ENCODE results near the gene EVA1A.
A peak's percentile ranks its signal among the peaks of the same experiment; 100 is the strongest.
"Not testable (repeated sequence)": the region's sequence is repeated elsewhere in the genome, so short reads cannot be mapped to it uniquely, and the experiment has no call there.

EVA1A gene

DNA sequence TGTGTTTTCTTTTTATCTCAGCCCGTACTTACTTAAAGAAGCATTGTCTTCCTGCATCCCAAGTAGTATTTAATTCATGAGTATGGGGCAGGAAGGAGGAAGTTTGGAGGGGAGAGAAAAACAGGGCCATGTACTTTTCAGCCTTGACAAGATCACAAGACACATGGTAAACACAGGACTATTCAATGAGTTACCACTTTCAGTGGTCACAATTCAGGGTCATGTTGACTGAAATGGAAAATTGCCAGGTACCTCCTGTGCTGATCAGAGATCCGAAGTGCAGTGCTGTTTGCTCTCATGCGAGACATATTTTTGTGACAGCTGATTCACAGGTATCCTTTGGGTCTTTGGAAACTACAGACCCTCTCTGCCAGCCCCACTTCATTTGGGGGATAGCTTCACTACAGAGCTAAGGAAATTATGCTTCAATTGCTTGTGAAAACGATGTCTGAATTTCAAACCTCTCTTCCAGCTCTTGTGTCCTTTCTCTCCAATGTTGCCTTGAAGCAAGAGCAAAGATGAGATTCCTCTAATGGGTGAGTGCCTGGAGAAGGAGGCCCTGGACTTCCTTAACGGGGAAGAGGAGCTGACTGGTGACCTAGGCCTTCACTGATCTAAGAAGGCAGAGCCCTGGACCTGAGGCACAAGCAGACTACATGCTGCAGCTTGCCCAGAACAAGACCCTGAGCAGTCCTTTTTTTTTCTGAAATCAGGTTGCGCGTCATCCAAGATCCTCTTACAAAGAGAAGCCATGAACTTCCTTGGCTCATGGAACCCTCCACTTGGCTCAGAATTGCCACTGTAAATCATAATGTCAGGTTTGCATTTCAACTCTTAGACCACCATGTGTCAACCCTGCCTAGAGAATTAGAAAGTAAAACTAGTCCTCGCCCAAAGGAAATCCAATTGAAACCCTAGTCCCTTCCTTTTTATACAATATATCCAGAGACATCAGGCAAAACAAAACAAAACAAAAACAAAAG, 44.1 kb downstream of the EVA1A start:
- DNase-seq = no peak

DNA sequence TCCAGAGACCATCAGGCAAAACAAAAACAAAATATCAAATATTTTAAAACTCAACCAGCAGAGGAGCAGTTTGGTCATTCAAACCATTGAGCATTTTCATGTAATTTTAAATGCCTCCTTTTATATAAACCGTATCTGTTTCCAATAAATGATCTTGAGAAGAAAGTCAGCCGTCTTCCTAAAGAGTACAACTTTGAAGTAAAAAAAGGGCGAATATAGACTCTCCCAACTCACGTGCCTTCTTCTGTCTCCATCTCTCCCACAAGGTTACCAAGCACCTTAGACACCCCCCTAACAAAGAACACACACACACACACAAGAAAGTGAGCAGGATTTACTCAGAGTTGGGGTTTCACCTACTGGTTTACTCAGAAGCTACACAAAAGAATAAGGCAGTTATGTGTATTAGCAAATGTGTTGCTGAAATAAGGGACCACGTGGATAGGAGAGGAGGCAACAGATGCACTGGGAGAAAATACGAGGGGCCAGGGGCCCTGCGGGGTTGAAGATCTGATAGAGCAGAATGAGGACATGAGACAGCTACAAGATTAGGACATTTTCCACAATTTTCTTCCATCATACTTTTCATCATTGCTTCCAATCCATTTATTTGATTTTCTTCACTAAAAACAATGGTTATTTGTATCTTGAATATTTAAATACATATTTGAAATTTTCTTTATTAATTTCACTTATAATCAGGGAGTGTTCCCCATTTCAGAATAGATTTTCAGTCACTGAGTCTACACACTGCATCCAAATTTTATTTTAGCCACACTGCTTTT, 45.0 kb downstream of the EVA1A start:
- no peak for DNase-seq

DNA sequence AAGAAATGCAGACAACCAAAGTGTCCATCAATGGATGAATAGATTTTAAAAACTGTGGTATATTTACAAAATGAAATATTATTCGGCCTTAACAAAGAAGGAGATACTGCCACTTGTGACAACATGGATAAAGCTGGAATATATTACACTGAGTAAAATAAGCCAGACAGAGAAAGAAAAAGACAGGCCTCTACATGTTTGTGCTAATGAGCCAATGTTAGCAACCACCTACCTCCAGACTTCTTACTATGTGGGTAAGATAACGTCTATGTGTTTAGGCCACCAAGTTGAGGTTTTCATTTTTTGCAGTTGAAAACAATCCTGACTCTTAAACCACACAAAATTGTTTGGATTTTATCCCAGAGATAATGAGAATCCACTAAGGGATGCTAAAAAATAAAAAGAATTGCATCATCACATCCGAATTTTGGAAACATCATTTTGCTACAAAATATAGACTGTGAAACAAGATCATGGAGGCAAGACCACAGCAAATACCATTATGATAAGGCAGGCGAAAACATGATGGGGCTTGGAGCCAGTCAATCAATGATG, 47.0 kb downstream of the EVA1A start:
- DNase-seq = peak; percentile 26

DNA sequence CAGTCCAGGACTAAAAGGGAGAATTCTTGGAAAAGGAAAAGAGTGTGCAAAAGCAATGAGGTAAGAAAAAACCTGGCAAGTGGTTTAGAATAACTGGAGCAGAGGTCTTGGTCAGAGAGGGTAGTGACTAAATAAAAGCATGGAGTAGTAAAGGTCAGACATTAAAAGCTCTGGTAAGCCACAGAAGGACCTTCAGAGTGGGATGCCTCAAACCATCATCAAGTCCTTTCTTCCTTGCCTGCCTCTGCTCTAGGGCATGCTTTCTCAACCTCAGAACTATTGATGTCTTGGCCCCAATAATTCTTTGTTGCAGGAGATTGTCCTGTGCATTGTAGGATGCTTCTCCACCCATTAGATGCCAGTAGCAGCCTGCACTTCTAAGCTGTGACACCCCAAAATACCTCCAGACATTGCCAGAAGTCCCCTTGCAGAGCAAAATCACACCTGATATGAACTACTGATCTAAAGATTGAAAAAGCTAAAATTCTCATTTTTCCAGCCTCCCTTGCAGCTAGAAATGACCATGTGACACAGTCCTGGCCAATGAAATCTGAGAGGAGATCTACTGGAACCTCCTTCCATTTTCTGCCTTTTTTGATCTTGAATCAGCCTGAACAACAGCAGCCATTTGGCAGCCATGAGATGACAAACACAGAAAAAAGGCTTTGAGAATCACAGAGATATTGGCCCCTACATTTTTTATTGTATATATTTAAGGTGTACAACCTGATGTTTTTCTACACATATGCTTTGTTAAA, 48.1 kb downstream of the EVA1A start:
- no peak for DNase-seq

DNA sequence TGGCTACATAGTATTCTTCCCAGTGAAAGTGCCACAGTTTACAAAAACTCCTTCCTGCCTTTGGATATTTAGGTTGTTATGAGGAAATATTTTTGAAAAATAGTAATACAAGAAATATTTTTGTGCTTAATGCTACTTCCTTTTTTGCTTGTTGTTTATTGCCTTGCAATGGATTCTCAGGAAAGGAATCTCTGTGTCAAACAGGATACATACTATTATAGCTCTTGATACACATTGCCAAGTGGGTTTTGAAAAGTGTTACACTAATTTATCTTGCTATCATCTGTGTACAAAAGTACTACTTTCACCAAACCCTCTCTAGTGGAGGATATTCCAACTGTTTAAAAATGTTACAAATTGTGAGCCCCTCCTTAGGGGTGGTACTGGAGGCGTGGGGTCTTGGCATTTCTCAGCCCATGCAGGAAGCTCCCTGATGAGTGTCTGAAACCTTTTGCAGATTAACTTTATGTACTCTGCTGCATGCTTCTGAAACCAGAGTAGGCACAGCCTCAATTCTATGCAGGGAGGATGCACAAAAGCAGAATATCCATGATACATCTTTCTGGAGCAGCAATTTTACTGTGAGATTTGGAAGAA, 54.5 kb downstream of the EVA1A start:
- DNase-seq = no peak

DNA sequence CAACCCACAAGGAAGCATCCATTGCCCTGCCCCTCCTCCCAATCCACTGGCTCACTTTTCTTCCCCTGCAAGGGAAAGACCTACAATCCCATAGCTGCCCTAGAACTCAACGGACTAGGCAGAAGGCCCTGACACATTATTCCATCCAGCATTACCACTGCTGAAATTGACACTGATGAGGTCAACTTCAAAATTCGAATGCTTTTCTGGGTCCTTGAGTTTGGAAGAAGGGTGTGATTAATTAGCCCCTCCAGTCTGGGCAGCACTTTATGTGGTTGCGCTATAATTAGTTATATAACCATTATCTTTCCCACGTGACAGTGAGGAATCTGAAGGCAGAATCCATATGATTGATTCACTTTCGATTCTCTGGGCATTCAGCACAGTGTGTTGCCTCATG, 55.7 kb downstream of the EVA1A start:
- no peak for DNase-seq

DNA sequence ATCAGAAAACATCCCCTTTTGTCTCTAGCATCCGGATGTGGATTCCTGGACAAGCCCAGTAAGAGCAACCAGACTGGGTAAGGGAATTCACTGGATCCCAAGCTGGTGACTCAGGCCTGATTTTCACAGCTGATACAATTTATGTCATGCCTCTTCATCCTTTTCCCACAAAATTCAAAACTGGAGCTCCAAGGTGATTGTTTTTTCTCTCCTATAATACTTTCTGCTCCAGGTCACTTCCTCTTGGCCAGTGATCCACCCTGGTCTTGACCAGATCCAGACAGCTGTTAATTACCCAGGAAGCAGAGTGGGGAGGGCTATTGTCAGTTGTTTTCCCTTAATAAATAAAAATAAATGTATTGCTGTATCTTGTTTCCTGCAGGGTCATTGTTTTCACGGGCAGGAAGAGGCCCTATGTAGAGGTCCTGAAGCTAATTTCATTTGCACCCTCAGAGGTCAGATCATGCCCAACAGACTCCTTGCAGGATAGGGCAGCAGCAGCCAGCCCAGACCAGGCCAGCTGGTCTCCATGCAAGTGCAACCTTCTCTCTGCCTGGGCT, 57.6 kb downstream of the EVA1A start:
- DNase-seq = peak; percentile 83

DNA sequence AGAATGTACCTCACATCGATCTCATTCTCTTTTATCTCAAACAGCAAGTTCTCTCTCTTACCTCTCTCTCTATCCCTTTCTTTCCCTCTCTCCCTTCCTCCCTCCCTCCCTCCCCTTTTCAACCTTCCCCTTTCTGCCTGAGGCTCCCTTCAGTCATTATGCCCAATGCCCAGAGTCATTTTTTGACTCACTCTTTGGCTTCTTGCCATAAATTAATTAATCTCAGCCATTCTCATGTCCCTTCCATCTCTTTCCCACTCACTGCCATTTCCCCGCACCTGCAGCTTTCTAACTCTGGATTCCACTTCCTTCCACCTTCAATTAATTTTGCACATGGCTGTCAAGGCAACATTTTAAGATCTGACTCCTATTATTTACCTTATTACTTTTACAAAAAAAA, 60.1 kb downstream of the EVA1A start:
- peak; percentile 67 for DNase-seq

DNA sequence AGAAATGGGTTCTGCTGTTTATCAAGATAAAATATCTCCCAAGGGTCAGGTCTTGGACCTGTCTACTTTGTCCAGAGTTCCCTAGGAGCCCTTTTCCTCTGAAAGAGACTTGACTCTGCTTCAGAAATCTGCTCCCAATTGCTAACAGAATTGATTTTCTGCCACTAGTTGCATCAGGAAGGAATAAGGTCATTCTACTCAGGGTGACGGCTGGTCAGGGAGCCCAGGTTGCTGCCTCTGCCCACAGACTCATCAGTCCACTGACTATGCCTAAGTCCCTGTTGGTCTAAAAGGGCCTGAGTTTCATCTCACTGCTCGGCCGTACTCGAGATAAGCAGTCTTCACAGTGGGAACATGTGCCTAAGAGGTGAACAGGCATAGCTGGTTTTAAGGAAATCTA, 61.2 kb downstream of the EVA1A start:
- no peak for DNase-seq

DNA sequence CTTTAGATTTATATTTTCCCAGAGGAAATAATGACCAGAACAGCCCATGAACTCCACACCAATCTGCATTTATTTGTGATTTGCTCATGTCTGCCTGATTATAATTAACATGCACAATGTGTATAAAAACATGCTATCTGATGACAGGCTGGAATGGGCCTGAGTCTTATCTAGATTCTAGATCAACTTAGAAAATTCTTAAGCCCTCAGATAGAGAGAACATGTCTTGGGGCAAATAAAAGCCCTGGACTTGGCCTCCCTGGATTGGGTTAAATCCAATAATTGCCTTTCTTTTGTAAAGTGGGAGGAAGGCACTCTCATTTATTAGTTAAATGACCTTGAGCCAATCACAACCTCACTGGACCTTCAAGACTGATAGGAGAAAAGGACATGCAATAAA, 61.8 kb downstream of the EVA1A start:
- DNase-seq = peak; percentile 44

DNA sequence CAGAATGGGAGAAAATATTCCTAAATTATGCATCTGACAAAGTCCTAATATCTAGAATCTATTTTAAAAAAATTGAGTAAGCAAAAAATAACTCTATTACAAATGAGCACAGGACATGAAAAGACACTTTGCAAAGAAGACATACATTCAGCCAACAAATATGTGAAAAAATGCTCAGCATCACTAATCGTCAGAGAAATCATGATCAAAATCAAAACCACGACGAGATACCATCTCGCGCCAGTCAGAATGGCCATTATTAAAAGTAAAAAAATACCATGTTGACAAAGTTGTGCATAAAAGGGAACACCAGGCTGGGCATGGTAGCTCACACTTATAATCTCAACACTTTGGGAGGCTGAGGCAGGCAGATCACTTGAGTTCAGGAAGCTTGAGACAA, 63.5 kb downstream of the EVA1A start:
- peak; percentile 39 for DNase-seq

DNA sequence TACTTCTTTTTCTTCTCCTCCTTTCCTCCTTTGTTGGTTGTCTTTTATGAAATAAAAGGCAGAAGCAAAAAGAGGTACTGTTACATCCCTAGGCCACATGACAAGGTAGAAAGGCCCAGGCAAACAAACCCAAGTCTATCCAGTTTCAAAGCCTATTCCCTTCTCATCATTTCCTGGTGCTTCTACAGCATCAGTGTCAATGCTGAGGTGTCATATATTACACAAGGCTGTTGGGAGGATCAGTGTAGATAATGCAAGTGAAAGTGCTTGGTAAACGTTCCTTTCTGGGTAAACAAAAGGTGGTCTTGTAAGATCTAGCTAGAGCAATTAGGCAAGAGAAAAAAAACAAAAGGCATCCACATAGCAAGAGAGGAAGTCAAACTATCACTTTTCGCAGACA, 64.9 kb downstream of the EVA1A start:
- DNase-seq = no peak

DNA sequence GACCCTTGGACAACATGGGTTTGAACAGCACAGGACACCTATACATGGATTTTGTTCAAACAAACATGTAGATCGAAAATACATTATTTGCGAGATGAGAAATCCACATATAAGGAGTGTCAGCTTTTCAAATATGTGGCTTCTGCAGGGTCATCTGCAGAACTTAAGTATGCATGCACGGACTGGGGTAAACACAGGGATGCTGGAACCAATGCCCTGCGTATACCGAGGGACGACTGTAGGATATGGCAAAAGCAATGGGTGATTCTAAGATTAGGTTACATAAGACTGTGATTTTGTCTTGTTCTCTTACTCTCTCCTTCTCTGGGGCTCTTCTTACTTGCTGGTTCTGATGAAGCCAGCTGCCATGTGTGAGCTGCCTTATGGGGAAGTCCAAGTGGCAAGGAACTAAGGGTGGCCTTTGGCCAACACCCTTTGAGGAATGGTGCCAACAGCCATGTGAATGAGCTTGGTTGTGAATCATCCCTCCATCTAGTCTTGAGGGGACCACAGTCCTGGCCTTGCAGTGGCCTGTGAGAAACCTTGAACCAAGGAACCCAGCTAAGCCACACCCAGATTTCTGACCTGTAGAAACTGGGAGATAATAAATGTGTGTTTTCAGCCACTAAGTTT, 66.5 kb downstream of the EVA1A start:
- DNase-seq = no peak

DNA sequence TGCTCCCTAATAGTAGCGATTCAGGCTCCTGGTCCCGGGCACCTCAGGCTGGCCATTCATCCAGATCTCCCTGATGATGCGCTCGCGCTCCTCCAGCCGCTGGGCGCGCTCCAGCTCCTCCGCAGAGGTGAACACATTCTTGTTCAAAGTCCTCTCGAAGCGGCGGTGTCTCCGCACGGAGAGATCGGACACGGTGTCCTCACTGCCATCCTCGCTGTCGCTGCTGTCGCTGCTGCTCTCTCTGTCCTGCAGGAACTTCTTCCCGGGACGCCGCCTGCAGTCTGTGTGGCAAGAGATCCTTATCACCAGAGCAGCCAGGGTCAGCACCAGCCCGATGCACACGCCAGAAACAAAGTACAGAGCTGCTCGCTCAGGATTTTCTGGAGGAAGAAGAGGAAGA, 67.5 kb downstream of the EVA1A start:
- no peak for DNase-seq

DNA sequence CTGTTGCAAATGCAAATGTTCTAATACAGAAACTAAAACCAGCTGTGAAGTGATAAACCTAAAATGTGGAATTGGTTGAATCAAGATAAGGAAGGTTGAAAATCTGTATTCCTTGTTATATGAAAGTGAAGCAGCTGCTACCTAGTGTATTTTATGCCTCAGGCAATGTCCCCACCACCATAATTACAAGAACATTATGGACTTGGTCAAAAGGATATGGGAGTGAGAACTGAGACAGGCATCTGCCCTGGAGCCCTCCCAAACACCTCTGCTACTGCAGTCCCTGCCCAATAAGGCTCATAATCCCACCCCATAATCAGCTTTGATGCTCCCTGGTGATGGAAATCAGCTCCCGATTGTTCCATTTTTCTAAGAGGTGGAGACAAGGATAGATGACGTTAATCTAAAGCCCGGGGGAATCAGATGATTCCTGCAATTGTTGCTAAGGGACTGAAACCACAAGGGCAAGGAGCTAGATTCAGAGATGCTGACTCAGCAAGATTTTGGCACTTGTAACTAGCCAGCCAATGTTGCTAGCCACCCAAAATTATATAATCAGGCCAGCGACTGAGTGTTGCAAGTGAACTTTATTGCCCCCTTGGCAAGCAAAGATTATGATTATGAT, 69.5 kb downstream of the EVA1A start:
- peak; percentile 52 for DNase-seq

DNA sequence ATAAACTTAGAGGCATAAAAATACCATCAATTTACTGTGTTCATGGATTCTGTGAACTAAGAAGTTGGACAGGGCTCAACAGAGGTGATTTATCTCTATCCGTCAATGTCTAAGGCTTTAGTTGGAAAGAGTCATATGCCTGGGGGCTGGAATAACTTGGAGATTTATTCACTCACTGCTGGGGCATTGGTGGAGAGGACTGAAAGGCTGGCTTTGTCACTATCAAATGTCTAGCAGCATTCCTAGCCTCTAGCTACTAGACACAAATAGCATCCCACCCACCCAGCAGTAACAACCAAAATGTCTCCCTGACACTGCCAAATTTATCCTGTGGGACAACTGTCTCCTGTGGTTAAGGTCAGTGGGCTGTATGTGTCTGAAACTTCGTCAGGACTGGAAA, 71.0 kb downstream of the EVA1A start:
- DNase-seq = no peak

DNA sequence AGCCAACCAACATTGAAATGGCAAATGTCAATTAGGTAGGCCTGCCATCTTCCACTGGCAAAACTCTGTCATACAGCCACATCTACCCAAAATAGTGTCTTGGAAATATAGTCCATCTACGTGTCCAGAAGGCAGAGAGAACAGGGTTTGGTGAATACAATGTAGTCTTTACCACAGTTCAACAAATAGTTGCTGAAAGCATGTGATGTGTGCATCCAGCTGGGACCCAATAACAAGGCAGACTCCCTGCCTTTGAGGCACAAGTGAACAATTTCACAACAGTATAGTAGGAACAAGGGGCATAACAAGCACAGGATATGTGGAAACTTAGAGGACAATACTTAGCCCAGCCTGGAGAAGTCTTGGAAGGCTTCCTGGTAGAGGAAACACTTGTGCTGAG, 72.6 kb downstream of the EVA1A start:
- DNase-seq = no peak

DNA sequence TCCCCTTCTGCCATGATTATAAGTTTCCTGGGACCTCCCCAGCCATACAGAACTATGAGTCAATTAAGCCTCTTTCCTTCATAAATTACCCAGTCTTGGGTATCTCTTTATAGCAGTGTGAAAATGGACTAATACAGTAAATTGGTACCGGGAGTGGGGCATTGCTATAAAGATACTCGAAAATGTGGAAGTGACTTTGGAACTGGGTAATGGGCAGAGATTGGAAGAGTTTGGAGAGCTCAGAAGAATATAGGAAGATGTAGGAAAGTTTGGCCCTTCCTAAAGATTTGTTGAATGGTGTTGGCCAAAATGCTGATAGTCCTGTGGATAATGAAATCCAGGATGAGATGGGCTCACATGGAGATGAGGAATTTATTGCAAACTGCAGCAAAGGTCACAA, 74.0 kb downstream of the EVA1A start:
- DNase-seq = not testable (repeated sequence)

DNA sequence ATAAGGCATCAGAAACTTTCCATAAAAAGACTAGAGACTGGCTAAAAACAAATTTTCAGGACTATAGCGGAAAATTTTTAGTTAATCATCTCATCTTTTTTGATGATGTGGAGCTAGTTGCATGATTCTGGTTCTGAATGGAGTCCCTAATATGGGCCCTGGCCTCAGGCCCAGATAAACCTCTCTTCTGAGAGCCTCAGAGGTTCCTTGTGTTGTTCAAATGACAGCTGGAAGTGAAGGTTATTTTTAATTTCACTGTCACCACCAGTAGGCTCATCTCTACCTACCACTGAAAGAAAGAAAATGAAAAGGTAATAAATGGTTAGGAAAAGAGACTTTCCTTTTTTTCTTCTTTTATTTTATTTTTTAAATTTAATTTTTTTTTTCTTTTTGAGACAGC, 75.9 kb downstream of the EVA1A start:
- DNase-seq = no peak

DNA sequence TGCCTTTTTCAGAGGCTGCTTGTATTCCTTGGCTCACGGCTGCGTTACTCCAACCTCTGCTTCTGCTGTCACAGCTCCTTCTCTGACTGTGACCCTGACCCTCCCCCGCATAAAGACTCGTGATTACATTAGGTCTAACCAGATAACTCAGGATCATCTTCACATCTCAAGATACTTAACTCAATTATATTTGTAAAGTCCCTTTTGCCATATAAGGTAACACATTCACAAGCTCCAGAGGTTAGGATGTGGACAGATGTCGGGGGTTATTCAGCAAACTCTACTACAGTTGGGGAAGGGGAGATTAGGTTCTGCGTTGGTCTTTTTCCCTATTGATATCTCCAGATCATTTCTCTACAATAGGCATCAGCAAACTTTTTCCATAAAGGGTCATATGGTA, 76.9 kb downstream of the EVA1A start:
- no peak for DNase-seq

DNA sequence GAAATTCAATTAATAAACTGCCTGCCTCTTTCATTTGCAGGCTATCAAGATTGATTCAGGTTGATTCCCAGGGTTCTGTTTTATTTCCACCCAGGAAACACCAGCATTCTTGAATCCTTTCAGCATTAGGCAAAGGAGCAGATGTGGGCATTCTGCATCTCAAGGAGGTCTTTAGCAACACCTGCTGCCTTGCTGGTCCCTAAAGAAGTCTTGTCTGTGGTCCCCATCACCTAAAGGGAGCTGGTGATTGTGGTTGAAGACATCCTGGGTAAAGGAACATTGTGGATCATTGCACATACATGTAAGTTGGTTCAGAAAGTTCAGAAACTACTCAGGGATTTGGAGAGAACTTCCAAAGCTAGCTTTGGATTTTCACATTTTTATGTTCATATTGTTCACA, 78.3 kb downstream of the EVA1A start:
- DNase-seq = no peak
